HCT116 (cell line): ENCODE results near the gene TRPM4. TPM values are rescaled to one million over a fixed set of nuclear protein-coding genes. Genes with fewer than 3 reads are reported as not detected.
A peak's percentile ranks its signal among the peaks of the same experiment; 100 is the strongest.

ENCODE experiments used
- ATAC-seq: fragments of 200-7000 bp; cut with Tn5 transposase; 2 replicates; pipeline ENCODE4 v1.9.1; 2020; ENCODE audit warnings: mild to moderate bottlenecking, moderate library complexity
- BruUV-seq: library from RNA; stranded (reverse); fragments of 400-500 nt; replicated peaks from 2 replicates; lab custom pipeline; 2021; lab: Mats Ljungman, UMichigan
- CTCF ChIA-PET: fragments of 300-600 bp; sonication (Branson Sonifier 250); formaldehyde crosslinking; loops from one replicate; lab custom pipeline; 2021; ENCODE audit warnings: antibody characterized with exemption; lab: Charles Lee
- POLR2A ChIA-PET: fragments of 300-600, 350-600 bp; sonication (Branson Sonifier 250); formaldehyde crosslinking; loops from one replicate; lab custom pipeline; 2021; ENCODE audit warnings: antibody characterized with exemption; lab: Charles Lee
- RAD21 ChIA-PET, 2 experiments: fragments of 300-600 bp; sonication (Branson Sonifier 250); formaldehyde crosslinking; loops; one replicate each; lab custom pipeline; 2023; ENCODE audit warnings: low total read pairs in 2 of 2; ENCODE audit not compliant: uncharacterized antibody in 2 of 2, unreplicated experiment in 2 of 2, low non-redundant PET in 1 of 2; lab: Charles Lee
- DNase-seq: peaks from one replicate; pipeline ENCODE4 v3.0.0-alpha.2; 2010; ENCODE audit warnings: low read depth, low spot score
- H2AFZ ChIP-seq: fragments of 200-600 bp; shearing (Covaris generic), sonication (generic); 2 replicates; pipeline ENCODE4 v1.6.1; 2017; ENCODE audit warnings: low read depth, mixed run types, mixed read lengths, antibody characterized with exemption, low read length; ENCODE audit not compliant: poor library complexity, severe bottlenecking
- H3K27ac ChIP-seq: 2 replicates; pipeline ENCODE4 v1.5.1; 2012; ENCODE audit warnings: low read depth, low read length
- H3K27me3 ChIP-seq: fragments of 200-600 bp; sonication (generic); 2 replicates; pipeline ENCODE4 v1.6.1; 2016; ENCODE audit warnings: mixed run types, low read length, mixed read lengths; ENCODE audit not compliant: insufficient read depth
- H3K36me3 ChIP-seq, 2 experiments: fragments of 200-500 bp in 1 of 2; fragments of 200-600 bp in 1 of 2; sonication (Bioruptor generic) in 1 of 2; sonication (generic) in 1 of 2; 2 replicates each; pipeline versions ENCODE4 v1.5.1 to v1.6.1; 2014 to 2016; ENCODE audit warnings: low read length in 2 of 2, inconsistent platforms in 1 of 2, mixed read lengths in 1 of 2, mixed run types in 1 of 2; ENCODE audit not compliant: insufficient read depth in 2 of 2, control insufficient read depth in 1 of 2
- H3K4me1 ChIP-seq, 2 experiments: fragments of 200-600 bp in 1 of 2; sonication (generic) in 1 of 2; 2 replicates each; pipeline versions ENCODE4 v1.5.1 to v1.6.1; 2012 to 2017; ENCODE audit warnings: low read length in 2 of 2, inconsistent platforms in 1 of 2, mild to moderate bottlenecking in 1 of 2, mixed read lengths in 1 of 2, mixed run types in 1 of 2, moderate library complexity in 1 of 2; ENCODE audit not compliant: insufficient read depth in 2 of 2, control insufficient read depth in 1 of 2
- H3K4me2 ChIP-seq: fragments of 200-600 bp; sonication (generic); 2 replicates; pipeline ENCODE4 v1.6.1; 2017; ENCODE audit warnings: mixed run types, low read length, mixed read lengths
- H3K4me3 ChIP-seq, 2 experiments: fragments of 200-600 bp in 1 of 2; sonication (generic) in 1 of 2; replicated peaks in 1 of 2; 2 replicates each; pipeline ENCODE4 v1.5.1; 2011 to 2016; ENCODE audit warnings: low read length in 2 of 2, control low read depth in 1 of 2, low read depth in 1 of 2, mild to moderate bottlenecking in 1 of 2, mixed read lengths in 1 of 2, mixed run types in 1 of 2
- H3K79me2 ChIP-seq: fragments of 200-600 bp; sonication (generic); 2 replicates; pipeline ENCODE4 v1.6.1; 2017; ENCODE audit warnings: mild to moderate bottlenecking, mixed run types, low read length, moderate library complexity, mixed read lengths; ENCODE audit not compliant: insufficient read depth
- H3K9ac ChIP-seq: fragments of 200-600 bp; sonication (generic); 2 replicates; pipeline ENCODE4 v1.6.1; 2016; ENCODE audit warnings: low read length, mixed read lengths
- H3K9me2 ChIP-seq: fragments of 200-600 bp; sonication (generic), shearing (Covaris generic); 2 replicates; pipeline ENCODE4 v1.6.1; 2017; ENCODE audit warnings: mixed run types, mild to moderate bottlenecking, moderate library complexity; ENCODE audit not compliant: insufficient read depth
- H3K9me3 ChIP-seq, 2 experiments: fragments of 200-500 bp in 1 of 2; fragments of 200-600 bp in 1 of 2; sonication (Bioruptor generic) in 1 of 2; sonication (generic) in 1 of 2; 2 replicates each; pipeline ENCODE4 v1.6.1; 2014 to 2017; ENCODE audit warnings: low read length in 2 of 2, mixed read lengths in 2 of 2, inconsistent platforms in 1 of 2, low read depth in 1 of 2, mild to moderate bottlenecking in 1 of 2, mixed run types in 1 of 2, moderate library complexity in 1 of 2; ENCODE audit not compliant: control insufficient read depth in 1 of 2, insufficient read depth in 1 of 2
- H4K20me1 ChIP-seq: fragments of 200-600 bp; sonication (generic), shearing (Covaris generic); 2 replicates; pipeline ENCODE4 v1.6.1; 2017; ENCODE audit warnings: mixed run types, mild to moderate bottlenecking, moderate library complexity; ENCODE audit not compliant: insufficient read depth
- CBX3 ChIP-seq: IDR thresholded peaks from 2 replicates; pipeline ENCODE4 v1.6.1; 2012; ENCODE audit warnings: low read depth
- EGR1 ChIP-seq: IDR thresholded peaks from 2 replicates; pipeline ENCODE4 v1.6.1; 2012; ENCODE audit warnings: low read depth
- ELF1 ChIP-seq: IDR thresholded peaks from 2 replicates; pipeline ENCODE4 v1.6.1; 2012; ENCODE audit warnings: low read depth, borderline replicate concordance
- EZH2 ChIP-seq: fragments of 200-600 bp; sonication (generic); IDR thresholded peaks from 2 replicates; pipeline ENCODE4 v1.6.1; 2017; ENCODE audit warnings: antibody characterized with exemption, mixed run types
- POLR2AphosphoS5 ChIP-seq: IDR thresholded peaks from 2 replicates; pipeline ENCODE4 v1.6.1; 2011; ENCODE audit warnings: mild to moderate bottlenecking, low read depth, low read length, moderate library complexity
- SP1 ChIP-seq: IDR thresholded peaks from 2 replicates; pipeline ENCODE4 v1.6.1; 2012; ENCODE audit warnings: low read depth
- TCF7L2 ChIP-seq: IDR thresholded peaks from 2 replicates; pipeline ENCODE4 v1.7.0; 2011; ENCODE audit warnings: borderline replicate concordance, inconsistent platforms; ENCODE audit not compliant: insufficient read depth, insufficient read length; ENCODE audit errors: extremely low read depth
- YY1 ChIP-seq: IDR thresholded peaks from 2 replicates; pipeline ENCODE4 v1.6.1; 2011; ENCODE audit warnings: low read length, low read depth, moderate library complexity, mild to moderate bottlenecking; ENCODE audit not compliant: insufficient replicate concordance; ENCODE audit errors: extremely low read depth
- ZFX ChIP-seq: fragments of 450-650 bp; IDR thresholded peaks from 2 replicates; pipeline ENCODE4 v1.6.1; 2017
- intact Hi-C: fragments of 100-400 bp; cut with micrococcal nuclease; formaldehyde crosslinking; loops from 2 replicates; pipeline ENCODE4 v1.10.0; 2022
- total RNA-seq: library from RNA; stranded (reverse); gene quantifications from one replicate; pipeline ENCODE4 v1.2.1, GENCODE V29; 2021; ENCODE audit not compliant: unreplicated experiment

TRPM4 gene
- total RNA-seq, 1 experiment from 2014 or later = 44.2 TPM

GRCh38 chr19:49114630-49115363, 42.8 kb upstream of the TRPM4 start:
- Histone ChIP-seq H3K9ac (peak overlapping the region; percentile 69), H3K9me3 (no peaks in the 10 kb centered on the region), H3K79me2 (no peaks in the 10 kb centered on the region), H3K4me1 (peaks cover 19 to 44% of the 10 kb centered on the region in 2 experiments), H3K27me3 (no peaks in the 10 kb centered on the region), H3K36me3 (no peaks in the 10 kb centered on the region), H3K4me3 (peak overlapping the region; percentile 62 to 75), H3K27ac (peak overlapping the region; percentile 60), H4K20me1 (no peaks in the 10 kb centered on the region), H3K4me2 (peak overlapping the region; percentile 89), H3K9me2 (no peaks in the 10 kb centered on the region), H2AFZ (no peak overlapping the region)
- no TSS peak for BruUV-seq
- intact Hi-C loops = no loop called here
- ChIA-PET RAD21 (interaction anchor here in 1 of 2 experiments (1.1 kb wide), 1 partner anchor 17 kb away, joined by 3 read pairs; no protein-coding TSS in a partner anchor), CTCF (interaction anchor here (0.7 to 2.7 kb wide), 9 partner anchors 8 to 121 kb away, joined by 4 to 28 read pairs (median 6); partner anchors contain the start of genes GYS1 and RUVBL2), POLR2A (interaction anchor here (1.8 to 2.4 kb wide), 2 partner anchors 14 to 35 kb away, joined by 8 to 9 read pairs; no protein-coding TSS in a partner anchor)
- TF ChIP-seq EGR1 = peak; percentile 61
- TF ChIP-seq ZFX = 0 out of 2 replicates have a peak, but pooled peaks have one; percentile 24
- TF ChIP-seq TCF7L2 = no peak
- no peak for TF ChIP-seq POLR2AphosphoS5
- TF ChIP-seq CBX3 = no peak
- no peak for ATAC-seq
- no peak for DNase-seq

GRCh38 chr19:49116544-49116943, 41.0 kb upstream of the TRPM4 start:
- DNase-seq (no peak), ATAC-seq (no peak)
- intact Hi-C loops = no loop called here
- no peak overlapping the region for H3K4me2 ChIP-seq
- no peaks in the 10 kb centered on the region for H3K27me3 ChIP-seq
- no peak overlapping the region for H2AFZ ChIP-seq
- H3K9me2 ChIP-seq = no peaks in the 10 kb centered on the region
- H3K79me2 ChIP-seq = no peaks in the 10 kb centered on the region
- H3K4me3 ChIP-seq = no peak overlapping the region
- H3K9me3 ChIP-seq = no peaks in the 10 kb centered on the region
- RAD21 ChIA-PET = no interaction called here
- BruUV-seq = no TSS peak
- no peaks in the 10 kb centered on the region for H4K20me1 ChIP-seq
- no peaks in the 10 kb centered on the region for H3K36me3 ChIP-seq
- H3K9ac ChIP-seq = no peak overlapping the region
- peaks cover 22 to 45% of the 10 kb centered on the region in 2 experiments for H3K4me1 ChIP-seq
- POLR2A ChIA-PET = interaction anchor here (0.9 to 1.4 kb wide), 3 partner anchors 11 to 34 kb away, joined by 3 to 4 read pairs (median 4); no protein-coding TSS in a partner anchor
- CTCF ChIA-PET = interaction anchor here (1.7 to 2.2 kb wide), 2 partner anchors 10 to 19 kb away, joined by 6 to 8 read pairs; no protein-coding TSS in a partner anchor
- no peak overlapping the region; the same call in 1 of the 2 replicates for H3K27ac ChIP-seq
- TF ChIP-seq EZH2 (no peak), CBX3 (no peak), YY1 (no peak), ELF1 (no peak), SP1 (no peak)
- TF ChIP-seq, all 23 proteins: peak for 0
